Activated T-cell treated with anti-CD3 and anti-CD28 coated beads, Interleukin-2, amount 50 U/mL, for 1 hour (primary cell): ENCODE data around the gene IRS2.
A peak's percentile ranks its signal among the peaks of the same experiment; 100 is the strongest.

Source experiments
- DNase-seq: peaks from one replicate; pipeline ENCODE4 v3.0.0-alpha.2; 2020

The IRS2 gene

DNA sequence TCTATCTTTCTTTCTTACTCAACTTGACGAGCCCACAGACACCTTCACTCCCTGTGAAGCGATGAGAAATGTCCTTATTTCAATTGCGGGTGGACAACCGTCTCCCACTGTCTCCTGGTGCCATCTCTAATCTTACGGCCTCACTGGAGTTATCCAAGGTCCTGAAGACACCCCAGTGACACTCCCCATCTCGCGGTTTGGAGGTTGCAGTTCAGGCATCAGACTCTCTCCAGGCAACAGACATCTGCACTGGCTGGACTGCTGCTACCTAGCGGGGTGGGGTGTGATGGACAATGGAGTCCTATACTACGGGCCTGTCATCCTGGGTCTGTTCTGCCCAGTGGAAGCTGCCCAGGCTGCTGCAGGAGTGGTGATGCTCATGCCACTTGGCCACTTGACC, 18.3 kb upstream of the IRS2 start:
- DNase-seq, result no peak

GRCh38 chr13:109803825-109804224, 17.4 kb upstream of the IRS2 start:
- no peak for DNase-seq

DNA sequence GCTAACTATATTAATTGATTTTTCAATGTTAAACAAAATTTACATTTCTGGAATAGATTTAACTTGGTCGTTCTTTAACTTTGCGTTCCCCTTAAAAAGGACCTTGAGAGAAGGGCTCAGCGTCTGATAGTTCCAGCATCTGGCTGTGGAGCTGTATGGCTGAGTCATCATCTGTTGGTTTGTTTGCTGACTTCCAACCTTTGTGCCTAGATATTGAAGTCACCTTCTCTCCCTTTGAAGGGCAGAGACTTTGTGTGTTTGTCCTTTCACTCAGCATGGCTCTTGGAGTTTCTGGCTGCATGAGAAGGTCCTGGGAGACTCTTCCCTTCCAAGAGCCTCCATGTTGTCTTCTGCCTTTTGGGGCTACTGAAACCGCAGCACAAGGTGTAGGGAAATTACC, 16.6 kb upstream of the IRS2 start:
- no peak for DNase-seq

DNA sequence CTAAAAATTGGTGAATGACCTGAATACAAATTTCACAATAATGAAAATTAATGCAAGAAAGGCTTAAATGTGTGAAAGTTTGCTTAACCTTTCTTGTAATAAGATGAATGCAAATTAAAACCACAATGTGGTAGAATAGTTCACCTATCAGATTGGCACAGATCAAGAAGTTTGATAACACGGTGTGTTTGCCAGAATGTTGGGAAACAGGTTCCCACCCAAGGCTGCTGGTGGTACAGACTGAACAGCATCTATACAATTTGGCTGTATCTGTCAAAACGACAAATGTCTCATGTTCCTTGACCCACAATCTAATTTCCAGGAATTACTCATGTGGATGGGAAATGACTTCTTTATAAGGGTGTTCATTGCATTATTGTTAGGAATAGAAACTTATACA, 8.6 kb upstream of the IRS2 start:
- no peak for DNase-seq

DNA sequence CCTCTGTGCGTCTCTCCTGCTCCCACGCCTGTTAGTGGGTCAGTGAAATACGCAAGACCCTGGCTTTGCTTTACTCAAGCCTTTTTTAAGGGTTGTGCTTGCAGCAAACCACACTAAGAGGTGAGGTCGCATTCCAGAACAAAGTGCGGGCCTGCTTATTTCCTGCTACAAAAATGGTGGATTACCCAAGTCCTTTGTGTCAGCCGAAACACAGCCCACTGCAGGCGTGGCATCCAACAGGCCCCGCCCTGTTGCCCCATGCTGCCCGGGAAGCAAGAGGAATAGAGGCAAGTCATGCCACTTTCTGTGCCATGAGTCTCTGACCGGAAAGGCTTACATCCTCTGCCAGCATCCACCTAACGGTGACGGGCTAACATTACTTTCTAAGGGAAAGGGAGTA, 7.7 kb upstream of the IRS2 start:
- no peak for DNase-seq

- DNase-seq, result no peak
Measured at GRCh38 chr13:109792416-109793059, 6.2 kb upstream of the IRS2 start.

DNA sequence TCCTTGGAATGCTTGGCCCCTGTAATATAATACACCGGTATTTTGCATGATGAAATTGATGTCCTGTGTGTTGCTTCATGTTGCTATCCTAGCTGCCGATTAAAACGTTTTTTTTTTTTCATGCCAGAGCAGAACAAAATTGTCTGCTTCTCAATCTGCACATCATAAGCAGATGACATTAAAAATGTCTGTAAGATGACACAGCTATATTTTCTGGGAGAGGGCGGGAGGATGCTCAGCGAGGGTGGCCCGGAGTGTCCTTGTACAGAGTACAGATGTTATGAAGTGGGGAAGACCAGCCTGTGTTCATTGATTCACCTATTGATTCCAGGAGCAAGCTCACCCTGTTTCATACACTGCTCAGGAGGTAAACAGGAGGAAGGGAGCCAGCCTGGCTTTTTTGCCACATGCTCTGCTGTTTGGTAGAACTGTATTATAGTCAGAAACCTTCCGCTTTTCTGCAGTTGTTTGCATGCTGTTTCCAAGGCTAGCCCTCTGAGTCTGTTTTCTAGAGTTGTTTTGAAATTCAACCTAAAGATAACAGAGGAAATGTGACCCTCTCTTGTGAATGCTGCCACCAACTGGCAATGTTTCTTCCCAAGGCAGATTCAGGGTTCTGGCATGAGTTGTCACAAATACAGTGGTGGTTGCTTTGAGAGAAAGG, 4.7 kb upstream of the IRS2 start:
- no peak for DNase-seq

DNA sequence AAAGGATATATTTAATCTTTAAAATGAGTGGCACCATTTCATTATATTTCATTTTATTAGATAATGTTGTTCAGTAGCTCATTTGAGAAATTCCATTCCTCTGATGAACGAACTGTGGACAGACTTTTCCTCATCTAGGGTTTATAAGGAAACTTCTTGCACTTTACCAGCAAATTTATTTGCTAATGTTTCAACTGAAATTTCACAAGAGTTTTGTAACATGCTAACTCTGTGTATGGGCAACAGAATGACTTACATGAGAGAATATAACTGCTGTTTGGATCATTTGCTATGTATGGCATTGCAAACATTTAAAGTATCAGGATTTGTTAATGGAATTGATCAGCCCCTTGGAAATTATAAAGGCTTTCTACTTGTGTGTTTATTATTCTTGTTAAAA, 3.7 kb upstream of the IRS2 start:
- no peak for DNase-seq

- DNase-seq, result no peak
Measured at GRCh38 chr13:109789262-109789661, 2.9 kb upstream of the IRS2 start.

DNA sequence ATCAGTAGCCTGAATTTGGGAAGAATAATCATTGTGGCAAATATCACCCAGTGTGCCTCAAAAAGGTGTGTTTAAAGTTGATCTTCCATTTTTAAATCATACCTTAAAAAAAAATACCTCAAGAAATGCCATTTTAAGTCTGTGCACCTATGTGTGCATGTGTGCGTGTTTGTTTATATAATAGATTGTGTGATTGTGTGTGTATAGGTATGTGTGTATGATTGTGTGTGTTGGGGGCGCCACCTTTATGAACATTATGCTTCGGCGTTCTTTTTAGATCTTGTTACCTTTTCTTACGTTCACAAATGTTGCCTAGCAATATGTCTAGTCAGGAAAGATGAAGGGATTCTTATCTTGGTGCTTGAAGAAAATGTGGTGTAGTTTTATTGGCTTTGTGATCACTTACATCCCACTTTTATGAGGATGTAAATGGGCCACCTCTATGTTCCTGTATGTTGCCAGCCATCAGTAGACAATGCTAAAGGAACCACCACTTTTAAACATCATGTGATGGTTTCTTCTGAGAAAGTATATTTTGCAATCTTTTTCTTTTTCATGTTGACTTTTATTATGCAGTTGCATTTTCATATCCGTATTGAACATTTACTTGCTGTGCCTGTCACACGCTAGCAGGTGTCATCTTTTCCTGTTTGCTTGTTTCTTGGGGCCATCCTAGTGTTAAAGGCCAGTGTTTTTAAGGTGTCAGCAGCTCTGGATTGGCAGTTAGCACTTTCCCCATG, 2.2 kb upstream of the IRS2 start:
- no peak for DNase-seq

DNA sequence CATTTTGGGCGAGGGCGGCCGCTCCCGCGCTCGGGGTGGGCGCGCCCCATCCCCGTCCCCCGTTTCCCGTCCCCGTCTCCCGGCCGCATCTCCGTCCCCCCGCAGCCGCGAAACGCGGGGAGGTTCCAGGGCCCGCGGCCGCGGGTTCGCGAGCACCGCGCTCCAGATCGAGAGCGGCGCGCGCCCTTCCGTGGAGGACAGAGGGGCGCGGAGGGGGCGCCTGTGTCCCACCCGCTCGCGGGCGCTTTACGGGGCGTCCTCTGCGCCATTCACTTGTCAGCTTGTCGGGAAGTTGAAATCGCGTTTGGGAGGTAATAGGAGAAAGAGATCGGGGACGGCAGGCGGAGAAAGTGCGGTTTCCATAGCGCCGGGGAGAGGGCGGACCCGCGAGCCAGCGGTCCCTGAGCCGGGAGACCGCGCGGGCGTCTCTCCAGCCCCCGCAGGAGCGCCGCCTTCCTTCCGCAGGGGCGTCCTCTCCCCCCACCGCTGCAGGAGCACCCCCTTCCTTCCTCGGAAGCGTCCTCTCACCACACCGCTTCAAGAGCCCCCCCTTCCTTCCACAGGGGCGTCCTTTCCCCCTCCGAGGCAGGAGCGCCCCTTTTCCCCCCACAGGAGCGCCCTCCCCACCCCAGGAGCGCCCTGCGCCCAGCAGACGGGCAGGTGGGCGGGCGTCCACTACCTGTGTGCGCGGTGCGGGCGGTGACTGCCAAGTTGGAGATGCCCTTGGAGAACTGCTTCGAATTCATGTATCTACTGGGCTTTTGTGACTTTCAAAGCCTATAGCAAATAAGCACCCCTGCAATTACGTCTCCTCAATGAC, 962 bp upstream of the IRS2 start:
- peak; percentile 52 for DNase-seq

DNA sequence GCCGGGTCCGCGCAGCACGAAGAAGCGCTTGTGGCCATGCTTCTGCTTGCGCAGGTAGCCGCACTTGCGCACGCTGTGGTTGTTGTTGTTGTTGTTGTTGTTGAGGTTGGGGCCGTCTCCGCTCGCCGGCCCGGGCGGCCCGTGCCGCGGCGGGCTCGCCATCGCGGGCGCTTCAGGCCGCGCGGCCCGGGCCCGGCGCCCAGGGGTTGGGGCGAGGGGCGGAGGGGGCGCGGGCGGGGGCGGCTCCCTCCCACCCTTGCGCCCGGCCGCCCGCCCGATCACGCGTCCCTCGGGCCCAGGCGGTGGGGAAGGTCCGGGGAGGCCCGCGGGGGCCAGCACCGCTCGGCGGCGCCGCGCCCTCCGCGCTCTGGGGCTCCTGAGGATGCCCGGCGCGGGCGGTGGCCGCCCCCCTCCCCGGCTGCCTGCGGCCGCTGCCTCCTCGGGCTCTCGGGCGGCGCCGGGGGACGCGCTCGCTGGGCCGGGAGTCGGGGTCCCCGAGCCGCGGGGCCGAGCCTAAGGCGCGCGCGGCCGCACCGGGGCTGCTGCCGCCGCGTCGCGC, 412 bp downstream of the IRS2 start:
- no peak for DNase-seq

GRCh38 chr13:109785141-109785891, 1.1 kb downstream of the IRS2 start:
- peak; percentile 63 for DNase-seq

DNA sequence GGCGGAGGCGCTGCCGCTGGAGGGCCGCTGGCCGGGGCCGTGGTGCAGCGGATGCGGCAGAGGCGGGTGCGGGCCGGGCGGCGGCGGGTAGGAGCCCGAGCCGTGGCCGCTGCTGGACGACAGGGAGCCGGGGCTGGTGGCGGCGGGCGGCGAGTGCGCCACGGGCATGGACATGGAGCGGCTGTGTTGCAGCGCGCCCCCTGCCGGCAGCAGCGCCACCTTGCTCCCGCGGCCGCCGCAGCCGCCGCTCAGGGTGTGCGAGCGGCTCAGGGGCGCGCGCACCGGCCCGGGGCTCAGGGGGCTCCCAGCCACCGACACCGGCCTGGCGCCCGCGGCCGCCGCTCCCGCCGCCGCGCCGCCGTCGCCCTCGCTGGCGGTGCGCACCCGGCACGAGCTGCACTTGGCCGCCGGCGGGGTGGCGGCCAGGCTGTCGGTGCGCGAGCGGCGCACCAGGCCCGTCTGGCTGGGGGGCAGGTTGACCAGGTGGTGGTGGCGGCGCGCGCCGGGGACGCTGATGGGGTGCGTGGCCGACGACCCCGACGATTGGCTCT, 1.7 kb downstream of the IRS2 start:
- peak; percentile 77 for DNase-seq

DNA sequence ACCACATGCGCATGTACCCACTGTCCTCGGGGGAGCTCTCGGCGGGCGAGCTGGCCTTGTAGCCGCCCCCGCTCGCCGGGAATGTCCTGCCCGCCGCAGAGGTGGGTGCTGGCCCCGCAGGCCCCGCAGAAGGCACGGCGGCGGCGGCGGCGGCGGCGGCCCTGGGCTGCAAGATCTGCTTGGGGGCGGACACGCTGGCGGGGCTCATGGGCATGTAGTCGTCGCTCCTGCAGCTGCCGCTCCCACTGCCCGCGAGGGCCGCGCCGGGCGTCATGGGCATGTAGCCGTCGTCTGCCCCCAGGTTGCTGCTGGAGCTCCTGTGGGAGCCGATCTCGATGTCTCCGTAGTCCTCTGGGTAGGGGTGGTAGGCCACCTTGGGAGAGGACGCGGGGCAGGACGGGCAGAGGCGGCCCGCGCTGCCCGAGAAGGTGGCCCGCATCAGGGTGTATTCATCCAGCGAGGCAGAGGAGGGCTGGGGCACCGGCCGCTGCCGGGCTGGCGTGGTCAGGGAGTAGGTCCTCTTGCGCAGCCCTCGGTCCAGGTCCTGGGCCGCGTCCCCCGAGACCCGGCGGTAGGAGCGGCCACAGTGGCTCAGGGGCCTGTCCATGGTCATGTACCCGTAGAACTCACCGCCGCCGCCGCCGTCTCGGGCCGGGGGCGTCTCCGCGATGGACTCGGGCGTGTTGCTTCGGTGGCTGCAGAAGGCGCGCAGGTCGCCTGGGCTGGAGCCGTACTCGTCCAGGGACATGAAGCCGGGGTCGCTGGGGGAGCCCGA, 2.4 kb downstream of the IRS2 start:
- DNase-seq, result no peak

- DNase-seq, result no peak
Measured at GRCh38 chr13:109783447-109783814, 3.0 kb downstream of the IRS2 start.

DNA sequence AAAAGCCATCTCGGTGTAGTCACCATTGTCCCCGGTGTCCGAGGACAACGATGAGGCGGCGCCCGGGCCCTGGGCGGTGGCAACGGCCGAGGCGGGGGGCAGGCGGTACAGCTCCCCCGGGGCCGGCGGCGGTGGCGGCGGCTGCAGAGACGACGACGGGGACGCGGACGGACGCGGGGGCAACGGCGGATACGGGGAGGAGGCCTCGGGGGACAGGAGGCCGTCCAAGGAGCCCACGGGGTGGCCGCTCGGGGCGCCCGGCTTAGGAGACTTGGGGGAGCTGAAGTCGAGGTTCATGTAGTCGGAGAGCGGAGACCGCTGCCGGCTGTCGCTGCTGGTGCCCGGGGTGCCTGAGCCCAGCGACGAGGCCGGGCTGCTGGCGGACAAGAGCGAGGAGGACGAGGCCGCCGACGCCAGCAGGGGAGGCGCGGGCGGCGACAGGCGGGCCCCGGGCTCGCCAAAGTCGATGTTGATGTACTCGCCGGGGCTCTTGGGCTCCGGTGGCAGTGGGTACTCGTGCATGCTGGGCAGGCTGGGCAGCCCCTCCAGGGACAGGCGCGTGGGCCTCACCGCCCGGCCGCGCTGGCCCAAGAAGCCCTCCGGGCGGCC, 3.5 kb downstream of the IRS2 start:
- no peak for DNase-seq

DNA sequence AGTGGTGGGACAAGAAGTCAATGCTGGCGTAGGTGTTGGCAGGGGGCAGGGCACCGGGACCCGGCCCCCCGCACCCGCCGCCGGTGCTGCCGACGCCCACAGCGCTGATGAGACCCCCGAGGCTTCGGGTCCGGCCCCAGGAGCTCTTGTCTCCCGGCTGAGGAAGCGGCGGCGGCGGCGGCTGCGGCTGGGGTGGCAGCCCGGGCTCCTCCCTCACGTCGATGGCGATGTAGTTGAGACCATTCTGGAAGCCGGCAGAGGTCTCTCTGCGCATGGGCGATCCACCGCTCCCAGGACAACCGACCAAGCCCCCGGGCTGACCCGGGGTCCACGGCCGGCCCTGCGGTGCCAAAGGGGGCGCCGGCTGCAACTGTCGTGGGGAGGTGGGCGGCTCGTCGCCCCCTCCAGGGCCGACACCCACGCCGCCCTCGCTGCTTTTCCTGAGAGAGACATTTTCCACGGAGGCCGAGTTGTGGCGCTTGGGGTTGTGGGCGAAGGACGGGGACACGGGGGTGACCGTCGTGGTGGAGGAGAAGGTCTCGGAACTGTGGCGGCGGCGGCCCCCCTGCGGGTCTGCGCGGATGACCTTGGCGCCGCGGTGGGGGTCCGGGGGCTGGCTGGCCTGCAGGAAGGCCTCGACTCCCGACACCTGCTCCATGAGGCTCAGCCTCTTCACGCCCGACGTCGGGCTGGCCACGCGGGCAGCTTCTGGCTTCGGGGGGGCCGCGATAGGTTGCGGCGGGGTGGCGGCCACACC, 4.1 kb downstream of the IRS2 start:
- DNase-seq, result no peak

DNA sequence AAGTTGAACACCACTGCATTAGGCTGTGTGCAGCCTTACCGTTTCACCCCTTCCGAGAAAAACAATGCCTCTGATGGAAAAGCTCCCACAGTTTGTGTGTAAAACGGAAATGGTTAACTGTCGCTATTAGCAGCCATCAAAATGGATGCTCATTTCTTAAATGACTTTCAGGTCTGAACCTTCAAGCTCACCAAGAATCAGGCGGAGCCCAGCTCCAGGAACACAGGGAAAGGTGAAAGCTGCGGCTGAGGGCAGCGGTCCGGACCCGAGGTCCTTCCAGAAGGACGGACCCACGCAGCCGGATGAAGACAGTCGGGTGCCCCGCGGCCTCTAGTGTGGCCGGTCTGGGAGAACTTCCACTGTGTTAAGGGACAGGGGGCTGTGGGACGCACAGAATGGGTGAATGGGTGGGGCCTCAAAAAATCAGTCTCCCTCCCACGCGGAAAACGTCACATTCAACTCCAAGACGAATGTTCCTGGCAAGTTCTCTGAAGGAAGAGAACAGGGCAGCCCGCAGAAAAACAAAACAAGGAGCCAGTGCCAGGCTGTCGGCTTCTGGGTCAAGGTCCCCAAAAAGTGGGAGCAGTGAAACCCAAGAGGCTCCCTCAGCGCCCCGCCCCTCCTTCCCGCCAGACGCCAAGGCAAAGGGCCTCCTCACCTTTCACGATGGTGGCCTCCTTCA, 4.9 kb downstream of the IRS2 start:
- no peak for DNase-seq
